MM.1S (cell line): Measurements from ENCODE around the gene ZMIZ1.

Experiments used
- CTCF ChIP-seq: fragments of 300-600 bp; sonication (generic); IDR thresholded peaks from 2 replicates; pipeline ENCODE4 v1.5.1; 2016; ENCODE audit warnings: antibody characterized with exemption, low read length, mixed read lengths
- EZH2 ChIP-seq: fragments of 300-600 bp; sonication (generic); optimal IDR thresholded peaks from 2 replicates; pipeline ENCODE3; 2017; ENCODE audit warnings: low read depth, mild to moderate bottlenecking, antibody characterized with exemption, low read length, mixed read lengths
- EZH2phosphoT487 ChIP-seq: fragments of 300-600 bp; sonication (generic); IDR thresholded peaks from 2 replicates; pipeline ENCODE4 v1.6.1; 2018; ENCODE audit warnings: antibody characterized with exemption, low read length

GRCh38 chr10:79321951-79322350 lies 253.2 kb downstream of the ZMIZ1 start:
- no peak for TF ChIP-seq CTCF
- TF ChIP-seq EZH2phosphoT487, result no peak
- TF ChIP-seq EZH2, result no peak
